ENCODE results near the gene AMPD3. TPM values are rescaled to one million over a fixed set of nuclear protein-coding genes. Genes with fewer than 3 reads are reported as not detected.

Gene AMPD3
- total and polyA plus RNA-seq, 2 donors (not counting 1 experiment from before 2014, with no cell fraction given), result 40.1 to 85.5 TPM

DNA sequence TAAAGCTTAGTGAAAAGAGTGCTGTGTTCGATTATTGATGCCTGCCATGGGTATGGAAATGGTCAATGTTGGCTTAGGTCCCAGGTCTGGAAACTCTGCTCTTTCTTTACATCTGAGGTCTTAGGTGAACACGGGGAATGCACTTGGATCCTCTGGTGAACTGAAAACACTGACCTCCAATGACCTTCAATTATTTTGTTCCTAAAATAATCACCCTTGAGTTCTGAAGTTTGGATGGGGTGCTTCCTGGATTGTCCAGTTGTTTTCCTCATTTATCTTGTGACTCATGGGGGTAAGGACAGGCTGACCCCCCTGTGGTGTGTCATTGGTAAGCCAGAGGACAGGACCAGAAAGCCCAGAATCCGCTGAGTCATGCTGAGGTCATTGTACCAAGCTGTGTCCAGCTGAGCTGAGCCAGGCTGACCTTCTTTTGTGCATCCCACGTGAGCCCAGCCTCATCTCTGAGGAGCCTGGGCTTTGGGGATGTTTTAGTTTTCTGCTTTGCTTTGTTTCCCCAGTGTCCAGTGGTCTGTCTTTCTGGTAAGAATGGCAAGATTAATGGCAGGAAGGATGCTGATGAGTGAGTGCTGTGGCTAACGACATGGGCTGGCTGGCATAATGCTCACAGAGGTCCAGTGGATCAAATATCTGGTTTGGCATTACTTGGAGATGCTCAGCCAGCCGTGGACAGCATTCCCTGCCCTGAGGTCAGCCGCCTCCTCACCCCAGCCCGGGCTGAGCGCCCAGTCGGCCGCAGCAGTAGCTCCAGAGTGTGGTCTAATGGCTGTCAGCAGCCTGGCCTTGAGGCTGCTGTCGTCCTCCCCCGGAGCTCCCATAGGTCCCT, 35.6 kb downstream of the AMPD3 start:
- no peak overlapping the region for H3K4me3 ChIP-seq (ENCODE audit: control extremely low read depth in 1 of 5, extremely low read depth in 1 of 5, insufficient read depth in 1 of 5, low read depth in 2 of 5, low read length in 4 of 5)
- Mint-ChIP-seq H3K4me1 (peaks cover 39% of the 10 kb centered on the region), H3K27ac (peak overlapping the region; percentile 90), H3K27me3 (no peaks in the 10 kb centered on the region), H3K9me3 (ENCODE audit: insufficient read depth) (no peaks in the 10 kb centered on the region), H3K4me3 (no peak overlapping the region)
- peak overlapping the region; percentile 94 to 98 for H3K27ac ChIP-seq (ENCODE audit: low read length in 2 of 2)
- POLR2A ChIA-PET, result interaction anchor here (0.6 to 2.1 kb wide), 3 partner anchors 17 to 340 kb away, joined by 3 to 8 read pairs (median 5); no protein-coding TSS in a partner anchor
- WGBS (ENCODE audit: insufficient coverage), result 92% methylated on average over 12 of the region's 13 CpGs
- DNase-seq (no peak), ATAC-seq (ENCODE audit: low read depth) (no peak)
- intact Hi-C loops (cut with micrococcal nuclease), result no loop called here
- H3K9ac ChIP-seq (ENCODE audit: low read length), result no peak overlapping the region
- peaks cover 45% of the 10 kb centered on the region for H3K79me2 ChIP-seq (ENCODE audit: control insufficient read depth, insufficient read depth, low read length)
- CTCF ChIA-PET, result interaction anchor here (0.8 to 2.7 kb wide), 5 partner anchors 24 to 251 kb away, joined by 3 to 35 read pairs (median 3); no protein-coding TSS in a partner anchor
- no peak overlapping the region for H3K4me2 ChIP-seq (replicated peaks; ENCODE audit: low read depth, low read length, poor library complexity, severe bottlenecking)
- peaks cover 8% of the 10 kb centered on the region for H4K20me1 ChIP-seq (ENCODE audit: control insufficient read depth, insufficient read depth, low read length, poor library complexity, severe bottlenecking)
- TF ChIP-seq, protein P1, sequence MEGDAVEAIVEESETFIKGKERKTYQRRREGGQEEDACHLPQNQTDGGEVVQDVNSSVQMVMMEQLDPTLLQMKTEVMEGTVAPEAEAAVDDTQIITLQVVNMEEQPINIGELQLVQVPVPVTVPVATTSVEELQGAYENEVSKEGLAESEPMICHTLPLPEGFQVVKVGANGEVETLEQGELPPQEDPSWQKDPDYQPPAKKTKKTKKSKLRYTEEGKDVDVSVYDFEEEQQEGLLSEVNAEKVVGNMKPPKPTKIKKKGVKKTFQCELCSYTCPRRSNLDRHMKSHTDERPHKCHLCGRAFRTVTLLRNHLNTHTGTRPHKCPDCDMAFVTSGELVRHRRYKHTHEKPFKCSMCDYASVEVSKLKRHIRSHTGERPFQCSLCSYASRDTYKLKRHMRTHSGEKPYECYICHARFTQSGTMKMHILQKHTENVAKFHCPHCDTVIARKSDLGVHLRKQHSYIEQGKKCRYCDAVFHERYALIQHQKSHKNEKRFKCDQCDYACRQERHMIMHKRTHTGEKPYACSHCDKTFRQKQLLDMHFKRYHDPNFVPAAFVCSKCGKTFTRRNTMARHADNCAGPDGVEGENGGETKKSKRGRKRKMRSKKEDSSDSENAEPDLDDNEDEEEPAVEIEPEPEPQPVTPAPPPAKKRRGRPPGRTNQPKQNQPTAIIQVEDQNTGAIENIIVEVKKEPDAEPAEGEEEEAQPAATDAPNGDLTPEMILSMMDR (IDR thresholded peaks at IDR 0.05), result no peak
- no peak for TF ChIP-seq EZH2 (IDR thresholded peaks at IDR 0.05; ENCODE audit: borderline replicate concordance, insufficient read depth, low read depth, low read length, poor library complexity, severe bottlenecking)
- no peaks in the 10 kb centered on the region for H3K9me3 ChIP-seq (ENCODE audit: control extremely low read depth in 1 of 3, control insufficient read depth in 2 of 3, insufficient read depth in 1 of 3, low read length in 2 of 3)
- H3K4me1 ChIP-seq (ENCODE audit: control insufficient read depth in 2 of 2, insufficient read depth in 2 of 2, low read length in 2 of 2), result peaks cover 24 to 34% of the 10 kb centered on the region in 2 donors
- H3K27me3 ChIP-seq (replicated peaks in 1 of 4; ENCODE audit: control extremely low read depth in 1 of 4, control insufficient read depth in 3 of 4, insufficient read depth in 4 of 4, low read length in 3 of 4), result no peaks in the 10 kb centered on the region
- peaks cover 4 to 89% of the 10 kb centered on the region in 2 experiments for H3K36me3 ChIP-seq (replicated peaks in 1 of 2; ENCODE audit: control extremely low read depth in 1 of 2, control insufficient read depth in 1 of 2, extremely low read depth in 1 of 2, insufficient read depth in 2 of 2, low read length in 1 of 2)
- no peak overlapping the region for H2AFZ ChIP-seq (ENCODE audit: insufficient read depth, low read depth, low read length, poor library complexity, severe bottlenecking)

DNA sequence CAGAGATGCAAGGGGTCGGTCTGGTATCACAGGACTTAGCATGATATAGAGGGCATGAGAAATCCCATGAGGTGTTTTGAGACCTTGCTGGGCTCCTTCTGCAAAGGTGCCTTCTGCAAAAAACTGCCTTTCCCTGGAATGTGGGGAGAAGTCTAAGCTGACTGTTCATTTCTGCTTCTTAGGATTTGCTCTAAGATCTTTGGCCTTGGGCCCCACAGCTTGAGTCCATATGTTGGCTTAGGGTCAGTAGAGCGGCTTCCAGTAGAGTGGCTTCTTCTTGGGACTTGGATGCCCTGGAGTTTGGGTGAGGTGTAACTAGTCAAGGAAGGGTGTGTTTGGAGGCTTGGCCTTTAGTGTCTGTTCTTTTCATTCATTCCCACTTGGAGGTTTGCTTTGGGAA, 37.0 kb downstream of the AMPD3 start:
- Histone ChIP-seq H3K4me1 (ENCODE audit: control insufficient read depth in 2 of 2, insufficient read depth in 2 of 2, low read length in 2 of 2) (peaks cover 24 to 34% of the 10 kb centered on the region in 2 donors), H3K79me2 (ENCODE audit: control insufficient read depth, insufficient read depth, low read length) (peaks cover 47% of the 10 kb centered on the region), H3K27ac (ENCODE audit: low read length in 2 of 2) (peak overlapping the region in 1 of 2 donors; percentile 34), H3K9ac (ENCODE audit: low read length) (no peak overlapping the region), H2AFZ (ENCODE audit: insufficient read depth, low read depth, low read length, poor library complexity, severe bottlenecking) (no peak overlapping the region), H3K4me2 (replicated peaks; ENCODE audit: low read depth, low read length, poor library complexity, severe bottlenecking) (no peak overlapping the region), H3K36me3 (replicated peaks in 1 of 2; ENCODE audit: control extremely low read depth in 1 of 2, control insufficient read depth in 1 of 2, extremely low read depth in 1 of 2, insufficient read depth in 2 of 2, low read length in 1 of 2) (peaks cover 4 to 89% of the 10 kb centered on the region in 2 experiments), H4K20me1 (ENCODE audit: control insufficient read depth, insufficient read depth, low read length, poor library complexity, severe bottlenecking) (peaks cover 8% of the 10 kb centered on the region), H3K27me3 (replicated peaks in 1 of 4; ENCODE audit: control extremely low read depth in 1 of 4, control insufficient read depth in 3 of 4, insufficient read depth in 4 of 4, low read length in 3 of 4) (no peaks in the 10 kb centered on the region), H3K4me3 (ENCODE audit: control extremely low read depth in 1 of 5, extremely low read depth in 1 of 5, insufficient read depth in 1 of 5, low read depth in 2 of 5, low read length in 4 of 5) (no peak overlapping the region), H3K9me3 (ENCODE audit: control extremely low read depth in 1 of 3, control insufficient read depth in 2 of 3, insufficient read depth in 1 of 3, low read length in 2 of 3) (no peaks in the 10 kb centered on the region)
- Mint-ChIP-seq H3K27ac (peak overlapping the region; percentile 32), H3K4me3 (no peak overlapping the region), H3K4me1 (peaks cover 32% of the 10 kb centered on the region), H3K9me3 (ENCODE audit: insufficient read depth) (no peaks in the 10 kb centered on the region), H3K27me3 (no peaks in the 10 kb centered on the region)
- CTCF ChIA-PET, result interaction anchor here (1.3 kb wide), 1 partner anchor 79 kb away, joined by 4 read pairs; no protein-coding TSS in a partner anchor
- POLR2A ChIA-PET, result interaction anchor here (0.6 to 1.0 kb wide), 2 partner anchors 36 to 551 kb away, joined by 3 read pairs; no protein-coding TSS in a partner anchor
- DNase-seq, result no peak
- intact Hi-C loops (cut with micrococcal nuclease), result no loop called here
- WGBS (ENCODE audit: insufficient coverage), result 100% methylated on average over 2 of the region's 2 CpGs
- no peak for ATAC-seq (ENCODE audit: low read depth)
- TF ChIP-seq, protein P1 (IDR thresholded peaks at IDR 0.05), result no peak
- TF ChIP-seq EZH2 (IDR thresholded peaks at IDR 0.05; ENCODE audit: borderline replicate concordance, insufficient read depth, low read depth, low read length, poor library complexity, severe bottlenecking), result no peak
